A673 (cell line): ENCODE measurements around the gene CCT3.

Experiments used
- EZH2 ChIP-seq: fragments of 200-600 bp; sonication (generic); IDR thresholded peaks from 2 replicates; pipeline ENCODE4 v1.6.1; 2017; ENCODE audit warnings: borderline replicate concordance, low read depth, mild to moderate bottlenecking, mixed read lengths, antibody characterized with exemption, low read length; ENCODE audit not compliant: poor library complexity, severe bottlenecking
- TF ChIP-seq, protein P1 (sequence below): fragments of 300-800, 200-600 bp; sonication (generic); conservative IDR thresholded peaks from 2 replicates; pipeline ENCODE4 v1.5.1; 2017; ENCODE audit warnings: low read depth, mild to moderate bottlenecking, antibody characterized with exemption, low read length, moderate library complexity, mixed read lengths

- TF ChIP-seq, protein P1, sequence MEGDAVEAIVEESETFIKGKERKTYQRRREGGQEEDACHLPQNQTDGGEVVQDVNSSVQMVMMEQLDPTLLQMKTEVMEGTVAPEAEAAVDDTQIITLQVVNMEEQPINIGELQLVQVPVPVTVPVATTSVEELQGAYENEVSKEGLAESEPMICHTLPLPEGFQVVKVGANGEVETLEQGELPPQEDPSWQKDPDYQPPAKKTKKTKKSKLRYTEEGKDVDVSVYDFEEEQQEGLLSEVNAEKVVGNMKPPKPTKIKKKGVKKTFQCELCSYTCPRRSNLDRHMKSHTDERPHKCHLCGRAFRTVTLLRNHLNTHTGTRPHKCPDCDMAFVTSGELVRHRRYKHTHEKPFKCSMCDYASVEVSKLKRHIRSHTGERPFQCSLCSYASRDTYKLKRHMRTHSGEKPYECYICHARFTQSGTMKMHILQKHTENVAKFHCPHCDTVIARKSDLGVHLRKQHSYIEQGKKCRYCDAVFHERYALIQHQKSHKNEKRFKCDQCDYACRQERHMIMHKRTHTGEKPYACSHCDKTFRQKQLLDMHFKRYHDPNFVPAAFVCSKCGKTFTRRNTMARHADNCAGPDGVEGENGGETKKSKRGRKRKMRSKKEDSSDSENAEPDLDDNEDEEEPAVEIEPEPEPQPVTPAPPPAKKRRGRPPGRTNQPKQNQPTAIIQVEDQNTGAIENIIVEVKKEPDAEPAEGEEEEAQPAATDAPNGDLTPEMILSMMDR, result no peak
- no peak for TF ChIP-seq EZH2
These were observed 28.5 kb upstream of the CCT3 start for GRCh38 chr1:156366378-156367166.
